Astrocyte (in vitro differentiated cells and primary cell): ENCODE results near the gene NCDN. TPM values are rescaled to one million over a fixed set of nuclear protein-coding genes. Genes with fewer than 3 reads are reported as not detected.

Source experiments
- DNase-seq: peaks from one replicate; pipeline ENCODE4 v3.0.0-alpha.2; 2010; ENCODE audit warnings: low read depth
- FAIRE-seq: peaks from 2 replicates; lab custom pipeline; 2011; peaks lifted over from hg19 to GRCh38; lab: Jason Lieb, UNC
- H2AFZ ChIP-seq: 2 replicates; pipeline ENCODE4 v1.6.0; 2012; ENCODE audit warnings: low read depth, low read length, inconsistent platforms
- H3K27ac ChIP-seq: 2 replicates; pipeline ENCODE4 v1.5.1; 2011; ENCODE audit warnings: low read depth, low read length, inconsistent platforms
- H3K27me3 ChIP-seq: 2 replicates; pipeline ENCODE4 v1.6.0; 2011; ENCODE audit warnings: low read length, inconsistent platforms; ENCODE audit not compliant: insufficient read depth
- H3K36me3 ChIP-seq: 2 replicates; pipeline ENCODE4 v1.5.1; 2011; ENCODE audit warnings: low read length, inconsistent platforms; ENCODE audit not compliant: insufficient read depth
- H3K4me1 ChIP-seq: 2 replicates; pipeline ENCODE4 v1.5.1; 2011; ENCODE audit warnings: low read length, inconsistent platforms; ENCODE audit not compliant: insufficient read depth
- H3K4me2 ChIP-seq: 2 replicates; pipeline ENCODE4 v1.6.0; 2012; ENCODE audit warnings: low read length, inconsistent platforms
- H3K4me3 ChIP-seq: 2 replicates; pipeline ENCODE4 v1.5.1; 2011; ENCODE audit warnings: low read depth, mild to moderate bottlenecking, low read length, inconsistent platforms; ENCODE audit not compliant: insufficient read depth
- H3K79me2 ChIP-seq: 2 replicates; pipeline ENCODE4 v1.6.0; 2012; ENCODE audit warnings: mild to moderate bottlenecking, low read length, inconsistent platforms; ENCODE audit not compliant: insufficient read depth
- H3K9ac ChIP-seq: 2 replicates; pipeline ENCODE4 v1.6.0; 2012; ENCODE audit warnings: mild to moderate bottlenecking, low read length, inconsistent platforms
- H3K9me3 ChIP-seq: 2 replicates; pipeline ENCODE4 v1.5.1; 2012; ENCODE audit warnings: low read depth, mild to moderate bottlenecking, low read length, inconsistent platforms; ENCODE audit not compliant: insufficient read depth
- H4K20me1 ChIP-seq: 2 replicates; pipeline ENCODE4 v1.6.0; 2012; ENCODE audit warnings: low read length, inconsistent platforms; ENCODE audit not compliant: insufficient read depth
- H3K27ac Mint-ChIP-seq: one replicate; pipeline ENCODE4 v1.8.0; 2021; ENCODE audit warnings: mild to moderate bottlenecking, mixed read lengths; ENCODE audit not compliant: unreplicated experiment
- H3K27me3 Mint-ChIP-seq: one replicate; pipeline ENCODE4 v1.8.0; 2021; ENCODE audit warnings: low read depth, mixed read lengths; ENCODE audit not compliant: unreplicated experiment
- H3K36me3 Mint-ChIP-seq: one replicate; pipeline ENCODE4 v1.8.0; 2021; ENCODE audit warnings: low read depth, mixed read lengths; ENCODE audit not compliant: unreplicated experiment
- H3K4me1 Mint-ChIP-seq: one replicate; pipeline ENCODE4 v1.8.0; 2021; ENCODE audit warnings: low read depth, mixed read lengths; ENCODE audit not compliant: unreplicated experiment
- H3K4me3 Mint-ChIP-seq: one replicate; pipeline ENCODE4 v1.8.0; 2021; ENCODE audit warnings: mild to moderate bottlenecking, moderate library complexity, mixed read lengths; ENCODE audit not compliant: unreplicated experiment
- H3K9me3 Mint-ChIP-seq: one replicate; pipeline ENCODE4 v1.8.0; 2021; ENCODE audit warnings: mild to moderate bottlenecking, mixed read lengths; ENCODE audit not compliant: unreplicated experiment
- CTCF ChIP-seq: IDR thresholded peaks from 2 replicates; pipeline ENCODE4 v1.5.1; 2011; ENCODE audit warnings: low read depth, mild to moderate bottlenecking, inconsistent platforms, low read length, moderate library complexity; ENCODE audit not compliant: insufficient read depth
- EZH2 ChIP-seq: IDR thresholded peaks from 2 replicates; pipeline ENCODE4 v1.6.1; 2012; ENCODE audit warnings: mild to moderate bottlenecking, low read length, inconsistent platforms; ENCODE audit not compliant: insufficient read depth
- total RNA-seq: library from RNA; stranded (reverse); gene quantifications from 2 replicates; pipeline ENCODE4 v1.2.1, GENCODE V29; 2021

The NCDN gene
- total RNA-seq, 1 donor from 2014 or later = 42.1 TPM

GRCh38 chr1:35555601-35556477 lies 1.8 kb upstream of the NCDN start:
- peak; percentile 47 for FAIRE-seq

GRCh38 chr1:35556484-35557117 lies 998 bp upstream of the NCDN start:
- peak overlapping the region; percentile 95 for H3K27ac ChIP-seq
- peaks cover 3% of the 10 kb centered on the region for H3K36me3 ChIP-seq
- TF ChIP-seq CTCF (no peak), EZH2 (no peak)
- peak overlapping the region; percentile 92 for H3K4me3 Mint-ChIP-seq
- no peaks in the 10 kb centered on the region for H3K27me3 Mint-ChIP-seq
- peak overlapping the region; percentile 77 for H3K27ac Mint-ChIP-seq
- peak overlapping the region; percentile 85 for H3K4me3 ChIP-seq
- H3K27me3 ChIP-seq = no peaks in the 10 kb centered on the region
- no peaks in the 10 kb centered on the region for H3K9me3 Mint-ChIP-seq
- H2AFZ ChIP-seq = peak overlapping the region; percentile 98
- peaks cover 8% of the 10 kb centered on the region for H3K36me3 Mint-ChIP-seq
- peaks cover 58% of the 10 kb centered on the region for H4K20me1 ChIP-seq
- H3K79me2 ChIP-seq = peaks cover 62% of the 10 kb centered on the region
- H3K4me2 ChIP-seq = peak overlapping the region; percentile 88
- peaks cover 36% of the 10 kb centered on the region for H3K4me1 ChIP-seq
- FAIRE-seq (no peak), DNase-seq (no peak)
- peaks cover 25% of the 10 kb centered on the region for H3K4me1 Mint-ChIP-seq
- H3K9me3 ChIP-seq = no peaks in the 10 kb centered on the region
- H3K9ac ChIP-seq = peak overlapping the region; percentile 91

More at GRCh38 chr1:35555601-35556477, 1.8 kb upstream of the NCDN start:
- peak; percentile 72 for DNase-seq
- no peak overlapping the region for H3K27ac Mint-ChIP-seq
- H3K36me3 ChIP-seq = peaks cover 3% of the 10 kb centered on the region
- no peaks in the 10 kb centered on the region for H3K27me3 Mint-ChIP-seq
- H3K4me2 ChIP-seq = peak overlapping the region; percentile 88
- no peaks in the 10 kb centered on the region for H3K27me3 ChIP-seq
- H3K9ac ChIP-seq = peak overlapping the region; percentile 91
- no peak overlapping the region for H2AFZ ChIP-seq
- H3K9me3 Mint-ChIP-seq = no peaks in the 10 kb centered on the region
- H3K4me1 Mint-ChIP-seq = peaks cover 23% of the 10 kb centered on the region
- peak overlapping the region; percentile 95 for H3K27ac ChIP-seq
- peaks cover 35% of the 10 kb centered on the region for H3K4me1 ChIP-seq
- no peaks in the 10 kb centered on the region for H3K9me3 ChIP-seq
- H3K4me3 Mint-ChIP-seq = peak overlapping the region; percentile 92
- H3K79me2 ChIP-seq = peaks cover 55% of the 10 kb centered on the region
- peaks cover 5% of the 10 kb centered on the region for H3K36me3 Mint-ChIP-seq
- peaks cover 50% of the 10 kb centered on the region for H4K20me1 ChIP-seq
- peak overlapping the region; percentile 85 for H3K4me3 ChIP-seq
- no peak for TF ChIP-seq CTCF
